Measurements from ENCODE around the gene LBR.

LBR gene

GRCh38 chr1:225445639-225446594 lies 18.1 kb upstream of the LBR start:
- DNase-seq (ENCODE audit: low read depth) = no peak

- no peak for DNase-seq (ENCODE audit: low read depth)
These were observed 14.3 kb upstream of the LBR start for GRCh38 chr1:225442123-225442505.

- no peak for DNase-seq (ENCODE audit: low read depth)
These were observed 13.7 kb upstream of the LBR start for GRCh38 chr1:225441314-225442122.

- no peak for DNase-seq (ENCODE audit: low read depth)
These were observed 12.8 kb upstream of the LBR start for GRCh38 chr1:225440380-225441221.

GRCh38 chr1:225437710-225438437 lies 10.0 kb upstream of the LBR start:
- DNase-seq (ENCODE audit: low read depth) = no peak

- DNase-seq (ENCODE audit: low read depth) = no peak
These were observed 8.1 kb upstream of the LBR start for GRCh38 chr1:225435957-225436392.

- DNase-seq (ENCODE audit: low read depth) = no peak
These were observed 7.6 kb upstream of the LBR start for GRCh38 chr1:225435487-225435886.

- no peak for DNase-seq (ENCODE audit: low read depth)
These were observed 7.2 kb upstream of the LBR start for GRCh38 chr1:225435076-225435475.

GRCh38 chr1:225434046-225434445 lies 6.2 kb upstream of the LBR start:
- no peak for DNase-seq (ENCODE audit: low read depth)

GRCh38 chr1:225431081-225431863 lies 3.4 kb upstream of the LBR start:
- DNase-seq (ENCODE audit: low read depth) = no peak

- DNase-seq (ENCODE audit: low read depth) = no peak
These were observed 2.5 kb upstream of the LBR start for GRCh38 chr1:225430301-225430700.

- DNase-seq (ENCODE audit: low read depth) = no peak
These were observed 1.1 kb upstream of the LBR start for GRCh38 chr1:225428881-225429455.

- peak; percentile 90 for DNase-seq (ENCODE audit: low read depth)
These were observed 436 bp upstream of the LBR start for GRCh38 chr1:225428068-225428880.

- DNase-seq (ENCODE audit: low read depth) = no peak
These were observed 1.2 kb downstream of the LBR start for GRCh38 chr1:225426395-225427234.

GRCh38 chr1:225425201-225425786 lies 2.5 kb downstream of the LBR start:
- DNase-seq (ENCODE audit: low read depth) = no peak

- DNase-seq (ENCODE audit: low read depth) = no peak
These were observed 3.2 kb downstream of the LBR start for GRCh38 chr1:225424562-225425200.

- DNase-seq (ENCODE audit: low read depth) = no peak
These were observed 4.4 kb downstream of the LBR start for GRCh38 chr1:225423518-225423855.
